ENCODE results near the gene TCF7L2.
A peak's percentile ranks its signal among the peaks of the same experiment; 100 is the strongest.

TCF7L2 gene

DNA sequence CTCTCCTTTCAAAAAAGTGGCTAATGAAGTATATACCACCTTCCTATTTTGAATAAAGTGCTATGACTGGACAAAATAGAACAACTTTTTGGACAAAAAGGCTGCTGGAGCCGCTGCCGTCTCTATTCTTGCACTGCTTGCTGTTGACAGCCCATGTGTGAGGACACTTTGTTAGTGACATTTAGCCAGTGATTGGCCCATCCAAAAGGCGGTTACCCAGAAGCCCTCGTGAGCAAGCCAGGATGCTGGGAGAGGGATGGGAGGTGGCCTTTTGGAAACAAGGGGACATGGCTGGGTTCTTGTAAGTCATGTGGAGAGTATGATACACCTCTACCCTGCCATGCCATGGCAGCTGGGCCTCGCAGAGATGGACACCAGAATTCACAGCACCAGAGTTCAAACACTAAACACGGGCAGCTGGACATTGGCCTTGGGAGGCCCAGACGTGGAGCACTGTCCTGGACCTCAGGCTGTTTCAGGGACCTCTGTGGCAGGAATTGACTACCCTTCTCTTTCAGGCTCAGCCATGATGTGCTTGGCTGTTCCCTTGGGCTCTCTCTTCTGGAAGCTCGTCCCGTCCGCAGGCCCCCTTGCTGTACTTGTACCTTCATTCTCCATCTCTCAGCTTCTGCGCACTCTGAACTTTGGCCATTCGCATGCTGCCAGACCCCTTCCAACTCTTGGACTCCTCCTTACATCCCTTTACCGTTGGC, 118.3 kb downstream of the TCF7L2 start:
- TF ChIP-seq GATA3 (IDR thresholded peaks at IDR 0.05; ENCODE audit: low read depth, low read length): no peak
- no peak for TF ChIP-seq GATA2 (IDR thresholded peaks at IDR 0.05; ENCODE audit: low read depth, low read length)

- TF ChIP-seq GATA2 (IDR thresholded peaks at IDR 0.05; ENCODE audit: low read depth, low read length) (no peak), GATA3 (IDR thresholded peaks at IDR 0.05; ENCODE audit: low read depth, low read length) (no peak)
Observed at GRCh38 chr10:113069595-113069994, 119.5 kb downstream of the TCF7L2 start.

GRCh38 chr10:113071446-113071845, 121.4 kb downstream of the TCF7L2 start:
- no peak for TF ChIP-seq GATA3 (IDR thresholded peaks at IDR 0.05; ENCODE audit: low read depth, low read length)
- peak; percentile 55 for TF ChIP-seq GATA2 (IDR thresholded peaks at IDR 0.05; ENCODE audit: low read depth, low read length)

DNA sequence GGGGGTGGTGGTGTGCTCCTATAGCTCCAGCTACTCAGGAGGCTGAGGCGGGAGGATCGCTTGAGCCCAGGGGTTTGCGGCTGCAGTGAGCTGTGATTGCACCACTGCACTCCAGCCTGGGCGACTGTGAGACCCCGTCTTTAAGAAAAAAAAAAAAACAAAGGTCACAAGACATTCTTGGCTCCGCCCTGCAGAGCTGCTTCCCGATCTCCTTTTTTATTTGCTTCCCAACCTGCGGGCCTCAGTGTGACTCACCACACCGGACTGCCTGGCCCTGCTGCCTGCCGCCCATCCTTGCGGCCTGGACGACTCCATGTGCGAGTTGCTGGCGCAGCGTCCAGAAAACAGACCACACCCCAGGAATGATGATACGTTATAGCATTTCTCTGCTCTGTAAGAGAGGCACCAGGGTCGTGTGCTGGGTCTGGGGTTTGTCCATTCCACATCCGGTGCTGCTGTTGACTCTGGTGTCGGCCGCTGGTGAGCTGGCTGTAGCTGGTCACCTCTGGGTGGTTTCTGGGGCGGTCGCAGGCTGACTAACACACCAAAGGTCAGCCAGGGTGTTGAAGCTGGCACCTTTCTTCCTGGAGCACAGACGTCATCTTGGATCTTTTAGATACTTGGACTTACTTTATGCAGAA, 123.6 kb downstream of the TCF7L2 start:
- TF ChIP-seq GATA2 (IDR thresholded peaks at IDR 0.05; ENCODE audit: low read depth, low read length) (no peak), GATA3 (IDR thresholded peaks at IDR 0.05; ENCODE audit: low read depth, low read length) (no peak)

DNA sequence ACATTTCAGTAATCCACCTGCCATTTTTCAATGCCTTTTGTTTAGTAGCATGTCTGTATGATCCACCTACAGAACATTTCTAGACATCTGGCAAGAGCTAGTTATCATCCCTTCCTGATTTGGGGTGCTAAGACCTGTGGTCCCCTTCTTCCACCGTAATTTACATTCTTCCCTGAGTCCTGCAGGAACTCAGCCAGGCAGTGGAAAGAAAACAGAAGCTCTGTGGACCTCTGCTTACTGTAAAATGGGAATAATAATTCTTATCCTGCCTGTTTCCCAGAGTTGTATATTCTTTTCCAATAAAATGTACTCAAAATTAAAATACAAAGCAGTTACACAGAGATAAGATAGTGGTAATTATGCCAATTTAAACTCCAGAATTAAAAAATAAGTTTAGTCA, 126.9 kb downstream of the TCF7L2 start:
- TF ChIP-seq GATA2 (IDR thresholded peaks at IDR 0.05; ENCODE audit: low read depth, low read length): no peak
- TF ChIP-seq GATA3 (IDR thresholded peaks at IDR 0.05; ENCODE audit: low read depth, low read length): no peak

GRCh38 chr10:113078282-113078907, 128.3 kb downstream of the TCF7L2 start:
- TF ChIP-seq GATA3 (IDR thresholded peaks at IDR 0.05; ENCODE audit: low read depth, low read length) (no peak), GATA2 (IDR thresholded peaks at IDR 0.05; ENCODE audit: low read depth, low read length) (no peak; the same call in 1 of the 2 replicates)

DNA sequence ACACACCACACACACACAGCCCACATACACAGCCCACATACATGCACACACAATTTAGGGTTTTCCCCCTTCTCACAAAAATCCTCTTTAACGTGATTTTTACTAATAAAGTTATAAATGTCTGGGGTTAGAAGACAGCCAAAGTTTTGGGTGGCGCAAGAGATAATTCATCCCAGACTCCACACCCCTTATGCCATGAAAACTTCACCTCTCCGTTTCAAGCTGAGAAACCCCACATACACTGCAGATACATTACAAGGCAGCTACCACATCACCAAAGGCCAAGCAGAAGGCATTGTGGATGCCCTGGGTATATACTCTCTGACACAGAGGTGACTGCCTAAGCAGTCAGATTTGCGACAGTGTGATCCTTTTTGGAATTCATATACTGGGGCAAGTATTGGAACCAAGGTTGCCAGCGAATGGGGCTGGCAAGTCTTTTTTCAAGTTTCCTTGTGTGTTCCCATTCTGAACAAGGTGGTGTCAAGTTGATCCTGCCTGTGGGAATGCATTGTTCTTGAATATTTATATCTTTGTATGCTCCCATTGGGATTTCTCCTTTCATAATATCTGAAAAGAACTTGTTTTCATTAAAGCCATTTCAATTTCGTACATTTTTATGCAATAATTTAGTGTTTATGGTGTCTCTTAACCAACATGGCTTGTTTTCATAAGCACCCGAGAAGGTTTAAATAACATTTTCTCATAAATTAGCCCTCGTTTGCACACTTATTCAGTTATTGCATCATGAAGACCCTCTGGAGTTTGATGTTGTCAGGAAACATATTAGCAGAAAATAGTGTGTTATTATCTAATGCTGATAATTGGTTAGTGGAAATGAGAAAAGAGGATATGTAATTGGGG, 130.2 kb downstream of the TCF7L2 start:
- no peak for TF ChIP-seq GATA2 (IDR thresholded peaks at IDR 0.05; ENCODE audit: low read depth, low read length)
- no peak for TF ChIP-seq GATA3 (IDR thresholded peaks at IDR 0.05; ENCODE audit: low read depth, low read length)

DNA sequence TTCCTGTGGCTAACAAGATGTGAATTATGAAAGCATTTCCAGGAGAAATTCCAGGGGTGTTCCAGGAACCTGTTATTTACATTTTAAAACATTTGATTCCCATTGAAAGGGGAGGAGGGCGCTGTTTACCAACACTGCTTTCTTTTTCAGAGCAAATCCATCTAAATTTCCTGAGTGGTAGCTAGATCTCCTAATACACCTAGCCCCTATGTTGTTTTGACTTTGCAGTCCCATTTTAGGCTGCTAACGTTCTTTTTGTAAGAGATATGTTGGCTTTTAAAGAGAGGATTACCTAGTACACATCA, 130.8 kb downstream of the TCF7L2 start:
- TF ChIP-seq GATA3 (IDR thresholded peaks at IDR 0.05; ENCODE audit: low read depth, low read length) (no peak), GATA2 (IDR thresholded peaks at IDR 0.05; ENCODE audit: low read depth, low read length) (no peak)

GRCh38 chr10:113084031-113084430, 134.0 kb downstream of the TCF7L2 start:
- TF ChIP-seq GATA3 (IDR thresholded peaks at IDR 0.05; ENCODE audit: low read depth, low read length) (no peak), GATA2 (IDR thresholded peaks at IDR 0.05; ENCODE audit: low read depth, low read length) (no peak)

GRCh38 chr10:113085776-113086175, 135.7 kb downstream of the TCF7L2 start:
- TF ChIP-seq GATA3 (IDR thresholded peaks at IDR 0.05; ENCODE audit: low read depth, low read length): no peak
- TF ChIP-seq GATA2 (IDR thresholded peaks at IDR 0.05; ENCODE audit: low read depth, low read length): no peak

GRCh38 chr10:113086282-113086681, 136.2 kb downstream of the TCF7L2 start:
- TF ChIP-seq GATA3 (IDR thresholded peaks at IDR 0.05; ENCODE audit: low read depth, low read length) (no peak), GATA2 (IDR thresholded peaks at IDR 0.05; ENCODE audit: low read depth, low read length) (no peak; the same call in 1 of the 2 replicates)

- no peak for TF ChIP-seq GATA2 (IDR thresholded peaks at IDR 0.05; ENCODE audit: low read depth, low read length)
Observed at GRCh38 chr10:113087165-113088029, 137.3 kb downstream of the TCF7L2 start.

DNA sequence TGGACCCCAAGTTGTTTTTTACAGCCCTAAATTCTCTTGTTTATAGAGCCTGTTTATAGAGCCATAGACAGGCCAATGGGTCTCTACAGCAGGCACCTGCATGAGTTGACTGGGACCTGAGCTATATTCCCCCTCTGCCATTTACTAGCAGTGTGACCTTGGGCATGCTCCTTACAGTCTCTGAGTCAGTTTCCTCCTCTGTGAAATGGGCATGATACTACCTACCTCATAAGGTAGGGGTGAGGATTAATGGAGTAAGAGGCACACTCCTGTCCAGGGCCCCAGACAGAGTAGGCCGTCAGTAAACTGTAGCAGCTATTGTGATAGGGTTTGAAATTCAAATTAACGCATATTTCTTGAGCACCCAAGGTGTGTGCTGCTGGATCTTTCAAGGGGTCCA, 138.1 kb downstream of the TCF7L2 start:
- TF ChIP-seq GATA3 (IDR thresholded peaks at IDR 0.05; ENCODE audit: low read depth, low read length): no peak
- TF ChIP-seq GATA2 (IDR thresholded peaks at IDR 0.05; ENCODE audit: low read depth, low read length): no peak

Measured in SH-SY5Y (cell line).